Measurements from ENCODE around the gene SIDT1.

The SIDT1 gene

DNA sequence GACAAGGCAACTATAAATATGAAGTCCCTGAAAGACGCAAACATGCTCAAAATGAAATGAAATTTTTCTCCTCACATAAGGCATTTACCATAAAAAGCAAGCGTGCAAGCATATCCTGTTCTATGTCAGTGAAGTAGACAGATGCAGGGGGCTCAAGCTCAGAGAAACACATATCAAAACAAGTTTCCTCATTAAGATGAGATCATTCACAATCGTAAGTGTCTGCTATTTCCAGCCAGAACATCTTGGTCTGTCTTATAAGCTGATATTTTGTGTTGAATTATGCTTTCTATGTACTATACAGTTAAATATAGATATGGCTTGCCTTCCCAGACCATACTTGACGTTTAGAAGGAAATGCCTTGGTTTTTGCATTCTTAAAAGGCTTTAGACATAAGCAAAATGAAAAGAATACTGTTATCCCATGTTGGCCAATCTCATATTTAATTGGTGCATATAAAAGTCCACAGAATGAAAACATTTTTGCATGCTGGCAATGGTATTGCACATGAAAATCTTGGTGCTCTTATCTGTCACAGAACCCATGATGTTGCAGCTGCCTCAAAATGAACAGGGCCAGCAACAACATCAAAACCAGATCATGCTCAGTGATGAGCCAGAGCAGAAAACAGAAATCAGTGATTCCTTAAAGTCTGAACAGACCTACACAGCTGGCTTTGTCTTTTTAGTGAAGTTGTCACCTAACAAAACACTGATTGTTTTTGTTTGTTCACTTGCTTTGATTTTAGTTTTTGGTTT, 65.4 kb downstream of the SIDT1 start:
- no peak for DNase-seq (ENCODE audit: low read depth in 2 of 2)

DNA sequence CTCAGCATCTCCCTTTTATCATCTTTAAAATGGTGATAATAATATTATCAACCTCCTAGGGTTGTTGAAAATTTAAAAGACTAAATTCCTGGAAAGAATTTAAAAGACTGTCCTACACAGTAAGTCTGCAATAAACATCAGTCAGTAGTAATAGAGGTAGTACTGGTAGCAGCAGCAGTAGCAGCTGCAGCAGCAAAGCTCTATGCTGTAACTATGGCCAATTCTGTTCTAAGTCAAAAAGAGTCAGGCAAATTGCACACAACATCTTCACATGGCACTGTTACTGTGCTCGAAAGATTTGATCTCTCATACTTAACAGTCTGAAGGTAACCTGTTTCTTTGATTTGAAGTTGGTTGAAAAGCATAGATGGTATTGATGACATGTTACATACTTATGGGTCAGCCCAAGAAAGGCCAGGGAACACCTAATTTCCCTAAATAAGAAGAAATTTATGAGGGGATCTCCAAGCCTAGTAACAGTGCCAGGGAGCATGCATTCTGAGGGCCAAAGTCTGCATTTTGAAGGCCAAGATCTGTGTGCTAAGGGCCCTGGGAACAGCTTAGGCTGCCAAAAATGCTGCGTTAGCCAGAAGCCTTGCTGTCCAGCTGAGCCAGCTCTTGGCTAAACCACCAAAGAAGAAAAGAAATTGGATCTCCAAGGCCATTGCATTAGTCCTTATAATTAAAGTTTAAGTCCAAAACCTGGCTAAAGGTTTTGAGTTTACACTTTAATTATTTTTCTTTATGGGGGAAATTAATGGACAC, 68.2 kb downstream of the SIDT1 start:
- DNase-seq (ENCODE audit: low read depth in 2 of 2), result no peak

DNA sequence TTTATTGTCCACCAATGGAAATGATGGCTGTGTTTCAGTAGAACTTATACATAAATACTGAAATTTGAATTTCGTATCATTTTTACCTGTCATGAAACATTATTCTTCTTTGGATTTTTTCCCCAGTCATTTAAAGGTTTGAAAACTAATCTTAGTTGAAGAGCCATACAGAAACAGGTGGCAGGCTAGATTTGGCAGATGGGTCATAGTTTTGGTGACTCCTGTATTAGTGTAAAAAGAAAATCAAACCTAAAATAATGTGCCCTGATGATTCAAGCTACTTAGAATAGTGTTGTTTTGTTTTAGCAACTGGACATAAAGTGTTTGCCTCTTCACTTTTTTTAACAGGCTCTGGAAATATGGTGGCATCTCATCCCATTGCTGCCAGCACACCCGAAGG, 68.9 kb downstream of the SIDT1 start:
- no peak for DNase-seq (ENCODE audit: low read depth in 2 of 2)

DNA sequence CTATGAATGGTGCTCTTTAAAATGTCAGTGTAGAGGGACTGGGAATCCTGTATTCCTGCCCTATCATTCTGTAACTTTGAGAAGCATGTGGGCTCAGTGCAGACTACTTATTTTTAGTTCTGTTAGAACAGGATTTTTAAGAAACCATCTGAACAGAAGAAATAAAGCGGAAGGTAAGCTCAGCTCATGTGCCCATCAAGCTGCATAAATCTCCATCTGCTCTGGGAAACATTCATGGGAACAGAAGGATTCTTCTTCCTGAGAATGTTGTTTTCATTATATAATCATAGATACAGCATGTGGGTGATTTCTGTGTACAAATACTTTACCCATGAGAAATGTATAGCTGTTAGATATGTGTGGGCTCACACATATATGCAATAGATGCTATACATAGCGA, 69.9 kb downstream of the SIDT1 start:
- DNase-seq (ENCODE audit: low read depth in 2 of 2), result no peak

DNA sequence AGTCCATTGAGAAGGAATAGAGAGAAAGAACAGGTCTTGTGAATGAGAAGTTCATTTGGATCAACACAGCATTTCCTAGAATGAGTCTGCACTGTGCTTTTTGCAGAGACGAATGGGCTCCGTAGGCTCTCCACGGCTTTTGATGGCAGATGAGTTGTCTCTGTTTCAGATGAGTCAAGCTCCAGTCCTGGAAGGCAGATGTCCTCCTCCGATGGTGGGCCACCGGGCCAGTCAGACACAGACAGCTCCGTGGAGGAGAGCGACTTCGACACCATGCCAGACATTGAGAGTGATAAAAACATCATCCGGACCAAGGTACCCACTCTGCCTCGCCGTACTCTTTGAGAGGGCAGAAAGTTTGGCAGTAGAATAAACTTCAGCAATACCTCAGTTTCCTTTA, 70.5 kb downstream of the SIDT1 start:
- DNase-seq (ENCODE audit: low read depth in 2 of 2), result no peak

DNA sequence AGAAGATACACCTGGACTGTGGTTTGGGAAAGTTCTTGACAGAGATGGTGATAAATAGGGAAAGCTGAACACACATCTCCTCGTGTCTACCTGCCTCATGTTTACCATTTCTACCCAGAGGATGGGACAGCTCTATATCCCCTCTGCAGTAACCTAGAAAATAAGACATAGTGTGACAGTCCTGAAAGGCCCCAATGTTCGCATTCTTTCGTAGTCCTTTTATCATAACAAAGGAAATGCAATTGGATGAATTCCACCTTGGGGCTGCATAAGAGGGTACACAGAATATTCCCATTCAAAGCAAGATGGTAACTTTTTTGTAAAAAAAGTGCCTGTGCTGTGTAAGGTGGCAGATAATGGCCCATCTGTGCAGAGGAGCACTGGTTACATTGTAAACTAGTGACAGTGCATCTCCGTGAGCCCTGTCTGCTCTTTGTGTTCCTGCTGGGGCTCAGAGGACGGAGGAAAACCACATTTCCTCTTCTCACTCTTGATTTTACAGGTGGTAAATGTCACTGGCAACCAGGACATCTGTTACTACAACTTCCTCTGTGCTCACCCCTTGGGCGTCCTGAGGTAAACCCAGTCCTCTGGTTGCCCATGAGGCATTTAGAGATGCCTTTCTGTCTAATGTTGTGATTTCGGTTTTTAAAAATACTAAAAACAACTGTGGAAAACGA, 74.3 kb downstream of the SIDT1 start:
- DNase-seq (ENCODE audit: low read depth in 2 of 2), result no peak

DNA sequence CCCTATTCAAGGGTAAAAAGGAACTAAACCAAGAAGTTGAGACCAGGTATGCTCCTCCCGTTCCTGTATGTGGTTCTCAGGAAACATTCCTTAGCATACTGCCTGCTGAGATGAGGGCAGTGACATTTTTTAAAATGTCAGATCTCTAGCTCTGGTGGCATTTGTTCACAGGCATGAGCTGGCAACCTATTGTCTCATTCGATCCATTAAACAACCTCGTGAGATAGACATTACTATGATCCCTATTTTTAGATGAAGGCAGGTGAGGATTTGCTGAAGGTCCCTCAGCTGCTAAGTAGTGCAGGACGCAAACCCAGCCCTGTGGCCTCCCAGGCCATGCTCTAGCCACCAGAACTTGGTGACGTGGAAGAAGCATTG, 74.9 kb downstream of the SIDT1 start:
- no peak for DNase-seq (ENCODE audit: low read depth in 2 of 2)

DNA sequence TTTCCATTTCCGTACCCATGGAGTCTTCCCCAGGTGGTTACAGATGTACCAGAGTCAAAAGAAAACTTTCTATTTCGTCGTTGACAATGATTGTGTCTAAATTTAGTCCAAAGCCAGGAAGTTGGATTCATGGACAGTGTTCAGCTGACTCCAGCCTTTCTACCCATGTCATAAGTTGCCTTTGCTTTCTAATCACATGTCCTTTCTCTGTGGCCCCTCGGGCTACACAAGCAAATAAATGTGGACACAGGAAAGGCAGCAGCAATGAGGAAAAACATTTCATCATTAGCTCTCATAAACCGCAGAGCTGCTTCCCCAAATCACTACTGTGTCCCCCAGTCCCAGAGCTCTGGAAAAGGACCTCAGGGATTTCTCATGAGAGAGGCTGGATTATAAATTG, 82.0 kb downstream of the SIDT1 start:
- no peak for DNase-seq (ENCODE audit: low read depth in 2 of 2)

DNA sequence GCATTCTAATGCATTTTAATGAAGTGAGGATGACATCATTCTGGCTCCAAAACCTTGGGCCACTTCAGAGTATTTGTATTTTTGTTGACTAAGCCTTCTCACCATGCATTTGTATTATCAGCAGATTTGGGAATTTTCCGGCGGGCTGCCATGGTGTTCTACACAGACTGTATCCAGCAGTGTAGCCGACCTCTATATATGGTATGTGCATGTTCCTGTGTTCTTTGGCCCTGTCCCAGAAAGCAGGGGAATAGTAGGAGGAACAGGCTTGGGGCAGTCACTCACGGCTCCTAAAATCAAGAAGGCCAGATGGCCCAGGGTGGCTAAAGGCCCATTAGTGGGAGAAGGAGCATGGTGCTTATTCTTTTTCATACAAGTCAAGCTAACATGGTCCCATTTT, 83.6 kb downstream of the SIDT1 start:
- DNase-seq (ENCODE audit: low read depth in 2 of 2), result no peak

DNA sequence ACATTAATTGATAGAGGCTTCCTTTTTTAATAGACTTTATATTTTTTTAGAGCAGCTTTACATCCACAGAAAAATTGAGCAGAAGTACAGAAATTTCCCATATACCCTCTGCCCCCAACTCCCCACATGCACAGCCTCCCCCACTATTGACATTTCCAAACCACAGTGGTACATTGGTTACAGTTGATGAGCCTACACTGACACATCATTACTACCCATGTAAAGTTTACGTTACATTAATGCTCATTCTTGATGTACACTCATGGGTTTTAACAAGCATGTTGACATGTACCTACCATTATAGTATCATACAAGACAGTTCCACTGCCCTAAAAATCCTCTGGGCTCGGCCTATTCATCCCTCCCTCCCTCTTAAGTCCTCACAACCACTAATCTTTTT, 85.4 kb downstream of the SIDT1 start:
- DNase-seq (ENCODE audit: low read depth in 2 of 2), result no peak

DNA sequence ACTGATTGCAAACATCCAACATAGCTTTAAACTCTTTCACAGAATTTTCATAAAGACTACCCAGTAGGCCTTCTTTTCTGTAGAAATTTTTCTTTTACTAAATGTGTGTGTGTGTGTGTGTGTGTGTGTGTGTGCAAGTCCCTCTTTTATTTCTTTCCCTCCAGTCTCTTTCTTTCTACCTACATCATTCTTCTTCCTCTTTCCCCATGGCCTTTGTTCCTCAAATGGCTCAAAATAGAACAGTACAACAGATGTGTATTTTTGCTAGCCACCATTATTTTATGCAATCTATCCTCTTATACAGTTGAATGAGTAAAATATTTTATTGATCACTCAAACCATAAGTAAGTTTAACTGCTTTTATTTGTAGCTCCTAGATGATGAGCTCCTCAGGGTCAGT, 87.7 kb downstream of the SIDT1 start:
- no peak for DNase-seq (ENCODE audit: low read depth in 2 of 2)

DNA sequence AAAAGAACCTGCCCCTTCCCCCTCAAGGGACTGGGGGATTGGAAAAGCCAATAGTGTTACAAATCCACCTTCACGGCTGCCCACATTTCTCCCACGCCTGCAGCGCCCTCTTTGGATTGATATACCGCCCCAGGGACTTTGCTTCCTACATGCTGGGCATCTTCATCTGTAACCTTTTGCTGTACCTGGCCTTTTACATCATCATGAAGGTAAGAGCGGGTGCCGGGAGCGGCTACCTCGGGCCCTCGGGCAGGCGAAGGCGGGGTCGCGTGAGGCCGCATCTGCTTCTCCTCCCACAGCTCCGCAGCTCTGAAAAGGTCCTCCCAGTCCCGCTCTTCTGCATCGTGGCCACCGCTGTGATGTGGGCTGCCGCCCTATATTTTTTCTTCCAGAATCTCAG, 91.0 kb downstream of the SIDT1 start:
- no peak for DNase-seq (ENCODE audit: low read depth in 2 of 2)

DNA sequence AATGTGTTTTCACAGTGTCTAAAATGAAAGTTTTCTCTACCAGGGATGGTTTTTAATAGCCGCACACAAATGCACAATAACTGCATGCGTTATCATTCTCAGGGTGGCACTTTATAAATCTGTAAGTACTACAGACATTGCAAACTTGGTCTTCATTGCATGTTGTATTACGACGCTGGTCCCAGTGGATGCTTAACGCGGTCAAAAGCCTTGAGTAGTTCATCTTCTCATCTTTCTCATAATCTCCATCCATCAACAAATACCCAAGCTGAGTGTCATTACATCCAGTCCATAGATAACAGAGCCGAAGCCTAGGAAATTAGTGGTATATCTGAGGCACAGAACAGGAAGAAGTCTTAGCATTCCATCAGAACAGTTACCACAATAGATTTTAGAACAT, 91.5 kb downstream of the SIDT1 start:
- no peak for DNase-seq (ENCODE audit: low read depth in 2 of 2)

DNA sequence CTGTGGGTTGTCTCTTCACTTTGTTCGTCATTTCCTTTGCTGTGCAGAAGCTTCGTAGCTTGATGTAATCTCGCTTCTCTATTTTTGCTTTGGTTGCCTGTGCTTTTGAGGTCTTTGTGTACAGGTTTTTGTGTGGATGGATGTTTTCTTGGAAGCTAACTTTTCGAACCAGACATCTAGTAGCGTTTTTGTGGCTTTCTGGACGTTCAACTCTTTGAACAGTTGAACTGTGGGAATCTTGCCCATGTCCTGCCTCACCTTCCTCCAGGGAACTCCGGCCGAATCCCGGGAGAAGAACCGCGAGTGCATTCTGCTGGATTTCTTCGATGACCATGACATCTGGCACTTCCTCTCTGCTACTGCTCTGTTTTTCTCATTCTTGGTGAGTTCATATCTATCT, 93.5 kb downstream of the SIDT1 start:
- DNase-seq (ENCODE audit: low read depth in 2 of 2), result no peak

DNA sequence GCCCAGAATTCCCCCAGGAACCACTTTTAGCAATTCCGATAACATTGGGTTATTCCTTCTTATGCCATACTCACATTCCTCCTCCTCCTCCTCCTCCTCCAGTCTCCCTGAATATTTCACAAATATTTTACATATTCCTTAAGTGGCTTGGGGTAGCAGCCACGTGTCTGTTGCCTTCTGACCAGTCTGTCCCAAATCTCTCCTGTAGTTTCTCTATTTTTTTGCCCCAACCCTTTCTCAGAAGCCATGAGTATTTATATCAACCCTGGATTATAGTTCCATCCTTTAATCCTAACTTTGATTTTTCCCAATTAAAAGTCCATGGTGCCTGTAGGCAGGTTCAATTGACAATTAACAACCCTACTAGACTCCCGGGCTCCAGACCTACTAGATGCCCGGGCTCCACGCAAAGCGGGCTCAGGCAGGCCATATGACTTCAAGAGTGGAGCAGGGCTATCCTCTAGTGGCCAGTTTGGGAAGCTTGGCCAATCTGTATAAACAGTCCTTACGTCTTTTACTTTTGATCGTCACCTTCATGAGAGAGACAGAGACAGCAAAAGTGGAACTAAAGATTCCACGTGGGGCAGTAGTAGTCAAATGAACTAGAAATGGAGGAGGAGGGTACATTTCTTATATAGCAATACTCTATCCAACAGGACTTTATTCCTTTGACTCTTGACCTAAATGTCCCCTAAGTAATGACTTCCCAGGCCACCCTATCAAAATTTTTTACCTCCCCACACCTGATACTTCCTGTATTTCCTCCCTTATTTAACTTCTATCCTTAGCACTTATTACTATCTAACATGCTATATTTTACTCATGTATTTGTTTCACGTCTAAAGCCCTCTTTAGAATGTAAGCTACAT, 94.4 kb downstream of the SIDT1 start:
- no peak for DNase-seq (ENCODE audit: low read depth in 2 of 2)

DNA sequence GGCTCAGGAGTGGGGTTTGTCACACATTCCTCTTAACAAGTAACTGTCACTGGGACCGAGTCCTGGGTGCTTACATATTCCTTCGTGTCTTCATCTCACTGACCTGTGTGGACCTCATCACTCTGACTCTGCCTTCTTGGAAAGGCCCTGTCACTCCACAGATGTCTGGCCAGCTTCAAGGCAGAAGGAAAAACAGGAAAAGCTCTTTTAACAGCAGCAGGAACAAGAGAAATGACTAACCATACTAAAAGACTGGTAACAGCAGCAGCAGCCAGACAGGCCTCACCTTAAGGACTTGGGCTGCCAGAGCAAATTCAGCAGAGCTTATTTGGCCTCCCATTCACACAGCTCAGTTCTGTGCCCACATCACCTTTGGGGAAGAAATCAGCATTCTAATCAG, 96.0 kb downstream of the SIDT1 start:
- no peak for DNase-seq (ENCODE audit: low read depth in 2 of 2)

DNA sequence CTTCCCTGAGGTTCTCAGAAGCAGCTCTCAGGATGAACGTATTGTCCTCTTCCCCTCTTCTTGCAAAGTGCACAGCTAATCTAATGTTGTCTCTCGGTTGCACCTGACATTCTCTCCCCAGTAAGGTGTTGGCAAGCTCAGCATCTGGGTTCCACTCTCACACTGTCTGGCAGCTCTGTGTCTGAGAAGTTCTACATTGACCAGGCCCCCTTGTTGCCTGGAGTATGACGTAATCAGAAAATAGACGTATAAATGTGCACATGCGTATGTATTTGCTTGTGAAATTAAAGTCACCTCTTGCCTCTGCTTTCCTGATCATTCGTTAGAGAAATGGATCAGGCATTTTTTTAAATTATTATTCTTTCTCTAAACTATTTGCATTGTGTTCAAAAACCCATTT, 96.4 kb downstream of the SIDT1 start:
- no peak for DNase-seq (ENCODE audit: low read depth in 2 of 2)

DNA sequence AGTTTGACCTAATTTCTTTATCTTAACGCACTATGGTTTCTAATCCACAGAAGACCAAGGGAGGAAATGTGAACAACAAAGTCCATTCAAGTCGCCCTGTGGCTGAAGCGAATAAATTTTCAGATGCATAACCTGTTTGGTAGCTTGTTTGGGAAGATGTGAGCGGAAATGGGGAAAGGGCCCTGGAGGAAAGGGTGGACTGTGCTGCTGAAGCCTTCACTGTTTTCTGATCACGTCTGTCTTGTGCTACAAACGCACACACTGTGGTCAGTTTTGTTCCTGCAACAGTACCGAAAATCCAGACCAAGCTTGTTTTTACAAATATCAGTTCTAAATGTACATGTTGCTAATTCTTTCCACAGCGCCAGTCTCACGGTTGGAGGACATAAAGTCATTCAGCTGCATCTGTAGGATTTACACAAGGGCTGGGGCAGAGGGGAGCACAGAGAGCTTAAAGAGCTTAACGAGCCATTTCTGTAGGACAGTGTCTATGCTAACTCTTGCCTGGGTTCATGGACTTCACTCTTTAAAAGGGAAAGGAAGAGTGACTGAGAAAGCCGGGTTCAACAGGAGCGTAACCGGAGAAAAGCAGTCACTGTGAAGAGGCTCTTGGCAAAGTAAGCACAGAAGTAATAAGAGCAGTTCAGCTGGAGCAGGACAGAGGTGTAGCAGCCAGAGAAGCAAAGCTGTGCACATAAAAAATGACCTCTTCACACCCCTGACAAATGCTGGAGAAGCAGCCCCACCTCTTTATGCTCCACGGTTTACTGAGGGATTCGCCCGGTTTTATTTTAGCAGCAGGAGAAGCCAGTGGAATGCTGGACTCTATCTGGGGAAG, 97.4 kb downstream of the SIDT1 start:
- DNase-seq (ENCODE audit: low read depth in 2 of 2), result no peak

DNA sequence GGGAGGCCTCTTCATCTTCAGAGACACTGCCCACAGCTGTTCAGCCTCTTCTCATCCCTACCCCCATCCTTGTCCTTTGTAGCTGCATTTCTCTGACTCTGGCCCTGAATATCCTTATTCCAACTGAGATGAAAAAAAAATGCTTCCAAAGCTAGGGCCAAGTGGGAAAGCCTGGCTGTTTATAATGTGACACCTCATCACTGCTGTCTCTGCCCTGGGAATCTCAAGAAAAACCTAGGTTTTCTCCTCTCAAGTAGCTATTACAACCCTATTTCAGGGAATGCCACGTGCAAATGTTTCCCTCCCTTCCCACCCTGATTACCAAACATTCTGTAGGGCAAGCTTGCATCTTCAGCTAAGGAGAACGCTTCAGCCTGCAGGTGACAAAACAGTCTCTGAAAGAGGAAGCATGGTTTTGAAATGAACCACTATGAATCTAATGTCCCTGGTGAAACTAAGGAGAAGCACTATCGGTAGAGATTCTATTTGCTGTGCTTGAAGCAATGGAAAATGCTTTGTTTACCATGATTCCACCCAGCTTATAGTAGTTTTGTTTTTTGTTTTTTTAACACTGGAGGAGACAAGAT, 98.7 kb downstream of the SIDT1 start:
- DNase-seq (ENCODE audit: low read depth in 2 of 2), result no peak

DNA sequence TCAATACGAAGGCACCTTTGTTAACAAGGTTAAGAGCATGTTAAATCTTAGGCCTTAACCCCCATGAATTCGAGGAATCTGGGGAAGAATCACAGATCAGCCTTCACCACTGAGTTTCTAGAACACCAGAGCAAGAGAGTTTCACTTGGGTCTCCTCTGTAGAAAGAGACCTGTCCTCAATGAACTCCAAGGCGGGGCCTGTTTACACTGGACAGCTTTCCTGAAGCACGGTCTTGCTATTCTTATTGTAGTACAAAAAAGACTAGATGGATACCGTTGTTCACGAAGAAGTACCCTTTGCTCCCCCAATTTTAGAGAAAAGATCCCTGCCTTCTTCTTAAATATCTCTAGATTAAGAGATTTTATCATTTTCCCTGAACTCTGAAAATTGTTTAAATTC, 99.2 kb downstream of the SIDT1 start:
- no peak for DNase-seq (ENCODE audit: low read depth in 2 of 2)
